Mesodermal cell (in vitro differentiated cells): ENCODE data around the gene SESN2.

ENCODE experiments used
- H3K27ac ChIP-seq: 2 replicates; pipeline ENCODE4 v1.7.0; 2013; ENCODE audit warnings: mild to moderate bottlenecking, low read depth, low read length, moderate library complexity; ENCODE audit not compliant: severe bottlenecking
- H3K36me3 ChIP-seq: 2 replicates; pipeline ENCODE4 v1.7.1; 2013; ENCODE audit warnings: mild to moderate bottlenecking, low read length, moderate library complexity; ENCODE audit not compliant: control insufficient read depth, insufficient read depth
- H3K4me1 ChIP-seq: one replicate; pipeline ENCODE4 v1.7.1; 2013; ENCODE audit warnings: mild to moderate bottlenecking, low read length; ENCODE audit not compliant: insufficient read depth, control insufficient read depth, poor library complexity, severe bottlenecking
- H3K4me3 ChIP-seq: 2 replicates; pipeline ENCODE4 v1.7.0; 2013; ENCODE audit warnings: low read length, control low read depth, mild to moderate bottlenecking; ENCODE audit not compliant: insufficient read depth, poor library complexity, severe bottlenecking; ENCODE audit errors: extremely low read depth
- H3K9me3 ChIP-seq: 2 replicates; pipeline ENCODE4 v1.7.1; 2013; ENCODE audit warnings: mild to moderate bottlenecking, low read length, moderate library complexity; ENCODE audit not compliant: control insufficient read depth
- WGBS, 2 experiments: methylation state at CpG; one replicate each; pipeline ENCODE4 v1.1.5; 2013; ENCODE audit warnings: missing lambda C conversion rate in 2 of 2; ENCODE audit not compliant: insufficient coverage in 2 of 2; 5-methylcytosine and 5-hydroxymethylcytosine counted together

SESN2 gene

GRCh38 chr1:28249866-28250295, 9.4 kb upstream of the SESN2 start:
- Histone ChIP-seq H3K4me1 (peaks cover 17% of the 10 kb centered on the region), H3K27ac (peak overlapping the region; percentile 31), H3K4me3 (no peak overlapping the region), H3K36me3 (no peaks in the 10 kb centered on the region), H3K9me3 (no peaks in the 10 kb centered on the region)
- 42 to 77% methylated on average over 2 to 3 of the region's 4 CpGs for WGBS, 2 experiments

- H3K4me1 ChIP-seq: peaks cover 11% of the 10 kb centered on the region
- H3K9me3 ChIP-seq: no peaks in the 10 kb centered on the region
- peaks cover 7% of the 10 kb centered on the region for H3K36me3 ChIP-seq
- H3K4me3 ChIP-seq: no peak overlapping the region
- WGBS, 2 experiments: 97 to 100% methylated on average over 1 to 5 of the region's 6 CpGs
- H3K27ac ChIP-seq: no peak overlapping the region
These were observed 3.0 kb upstream of the SESN2 start for GRCh38 chr1:28256197-28256827.

- Histone ChIP-seq H3K27ac (no peak overlapping the region), H3K36me3 (peaks cover 7% of the 10 kb centered on the region), H3K4me1 (peaks cover 16% of the 10 kb centered on the region), H3K9me3 (no peaks in the 10 kb centered on the region), H3K4me3 (no peak overlapping the region)
- 84% methylated on average over 3 of the region's 4 CpGs; no CpG with 5 or more reads in 1 of the 2 experiments for WGBS, 2 experiments
These were observed 1.6 kb upstream of the SESN2 start for GRCh38 chr1:28257736-28258135.

GRCh38 chr1:28258628-28259251, 578 bp upstream of the SESN2 start:
- H3K4me3 ChIP-seq: peak overlapping the region; percentile 95

GRCh38 chr1:28259934-28260802, 850 bp downstream of the SESN2 start:
- peaks cover 26% of the 10 kb centered on the region for H3K4me1 ChIP-seq
- peaks cover 10% of the 10 kb centered on the region for H3K36me3 ChIP-seq
- H3K4me3 ChIP-seq: peak overlapping the region; percentile 95
- H3K27ac ChIP-seq: peak overlapping the region; percentile 94
- whole genome bisulfite sequencing, 2 experiments: 0 to 3% methylated on average over 23 to 24 of the region's 66 CpGs
- no peaks in the 10 kb centered on the region for H3K9me3 ChIP-seq

More at GRCh38 chr1:28258628-28259251, 578 bp upstream of the SESN2 start:
- Histone ChIP-seq H3K9me3 (no peaks in the 10 kb centered on the region), H3K4me1 (peaks cover 25% of the 10 kb centered on the region), H3K27ac (peak overlapping the region; percentile 83), H3K36me3 (peaks cover 10% of the 10 kb centered on the region)
- 70 to 74% methylated on average over 10 to 12 of the region's 12 CpGs for WGBS, 2 experiments

GRCh38 chr1:28260803-28261174, 1.5 kb downstream of the SESN2 start:
- H3K9me3 ChIP-seq: no peaks in the 10 kb centered on the region
- H3K36me3 ChIP-seq: peaks cover 10% of the 10 kb centered on the region
- H3K4me3 ChIP-seq: peak overlapping the region; percentile 95
- peaks cover 26% of the 10 kb centered on the region for H3K4me1 ChIP-seq
- no peak overlapping the region for H3K27ac ChIP-seq
- 62 to 77% methylated on average over 4 to 7 of the region's 7 CpGs for WGBS, 2 experiments

- 100% methylated on average over 1 of the region's 1 CpG for WGBS, 2 experiments
- peaks cover 24% of the 10 kb centered on the region for H3K4me1 ChIP-seq
These were observed 5.6 kb downstream of the SESN2 start for GRCh38 chr1:28264897-28265296.

GRCh38 chr1:28265577-28265976, 6.3 kb downstream of the SESN2 start:
- H3K4me1 ChIP-seq: peaks cover 24% of the 10 kb centered on the region
- H3K36me3 ChIP-seq: peaks cover 35% of the 10 kb centered on the region
- WGBS, 2 experiments: 89 to 94% methylated on average over 5 to 6 of the region's 8 CpGs
- no peak overlapping the region for H3K27ac ChIP-seq
- no peak overlapping the region for H3K4me3 ChIP-seq
- no peaks in the 10 kb centered on the region for H3K9me3 ChIP-seq

More at GRCh38 chr1:28264897-28265296, 5.6 kb downstream of the SESN2 start:
- Histone ChIP-seq H3K27ac (no peak overlapping the region), H3K4me3 (no peak overlapping the region), H3K9me3 (no peaks in the 10 kb centered on the region), H3K36me3 (peaks cover 30% of the 10 kb centered on the region)

- Histone ChIP-seq H3K27ac (no peak overlapping the region), H3K36me3 (peaks cover 42% of the 10 kb centered on the region), H3K4me1 (peaks cover 28% of the 10 kb centered on the region), H3K9me3 (no peaks in the 10 kb centered on the region), H3K4me3 (no peak overlapping the region)
- WGBS, 2 experiments: 50 to 55% methylated on average over 2 to 4 of the region's 5 CpGs
These were observed 7.6 kb downstream of the SESN2 start for GRCh38 chr1:28266920-28267322.

- 86 to 100% methylated on average over 1 to 2 of the region's 2 CpGs for WGBS, 2 experiments
These were observed 8.3 kb downstream of the SESN2 start for GRCh38 chr1:28267633-28268032.

More at GRCh38 chr1:28267633-28268032, 8.3 kb downstream of the SESN2 start:
- Histone ChIP-seq H3K9me3 (no peaks in the 10 kb centered on the region), H3K4me1 (peaks cover 31% of the 10 kb centered on the region), H3K27ac (no peak overlapping the region), H3K36me3 (peaks cover 49% of the 10 kb centered on the region), H3K4me3 (no peak overlapping the region)
